SK-N-SH treated with all-trans-retinoic acid at 6 μM for 48 hours (cell line): ENCODE results near the gene ZCCHC7.
"Not testable (repeated sequence)": the region's sequence is repeated elsewhere in the genome, so short reads cannot be mapped to it uniquely, and the experiment has no call there.

Experiments
- ATAC-seq: fragments of 200-7000 bp; cut with Tn5 transposase; 3 replicates; pipeline ENCODE4 v1.9.1; 2020; ENCODE audit warnings: mild to moderate bottlenecking, moderate library complexity
- ARNTL ChIP-seq: fragments of 450-650 bp; formaldehyde crosslinking; IDR thresholded peaks from 2 replicates; pipeline ENCODE4 v1.5.0; 2020; ENCODE audit warnings: low read depth, mild to moderate bottlenecking, moderate library complexity, borderline replicate concordance
- CREB5 ChIP-seq: fragments of 250-450 bp; sonication (Bioruptor Pico); IDR thresholded peaks from 2 replicates; pipeline ENCODE4 v1.5.1; 2020; ENCODE audit warnings: low read depth, mild to moderate bottlenecking, moderate library complexity
- CSDC2 ChIP-seq: fragments of 250-450 bp; sonication (Bioruptor Pico); IDR thresholded peaks from 2 replicates; pipeline ENCODE4 v1.5.0; 2020; ENCODE audit warnings: mild to moderate bottlenecking, moderate library complexity
- CSRNP3 ChIP-seq: fragments of 250-450 bp; sonication (Bioruptor Pico); IDR thresholded peaks from 2 replicates; pipeline ENCODE4 v1.5.1; 2021; ENCODE audit warnings: mild to moderate bottlenecking, moderate library complexity
- ESRRG ChIP-seq: fragments of 250-450 bp; sonication (Bioruptor Pico); IDR thresholded peaks from 2 replicates; pipeline ENCODE4 v1.6.1; 2021; ENCODE audit warnings: mild to moderate bottlenecking
- GLIS3 ChIP-seq: fragments of 250-450 bp; sonication (Bioruptor Pico); IDR thresholded peaks from 2 replicates; pipeline ENCODE4 v1.5.0; 2020; ENCODE audit warnings: mild to moderate bottlenecking, moderate library complexity
- ISL1 ChIP-seq: fragments of 250-450 bp; sonication (Bioruptor Pico); IDR thresholded peaks from 2 replicates; pipeline ENCODE4 v2.1.2; 2022; ENCODE audit warnings: mild to moderate bottlenecking, moderate library complexity
- OSR1 ChIP-seq: fragments of 250-450 bp; sonication (Bioruptor Pico); IDR thresholded peaks from 2 replicates; pipeline ENCODE4 v1.8.0; 2022; ENCODE audit warnings: moderate library complexity, mild to moderate bottlenecking, inconsistent platforms
- POU6F1 ChIP-seq: fragments of 250-450 bp; sonication (Bioruptor Pico); IDR thresholded peaks from 2 replicates; pipeline ENCODE4 v1.8.0; 2021; ENCODE audit warnings: low read depth, mild to moderate bottlenecking, moderate library complexity, borderline replicate concordance
- SNAI2 ChIP-seq: fragments of 250-450 bp; sonication (Bioruptor Pico); IDR thresholded peaks from 2 replicates; pipeline ENCODE4 v1.5.0; 2020; ENCODE audit warnings: mild to moderate bottlenecking, moderate library complexity
- TCF4 ChIP-seq: fragments of 250-450 bp; sonication (Bioruptor Pico); IDR thresholded peaks from 2 replicates; pipeline ENCODE4 v1.8.0; 2021; ENCODE audit warnings: mild to moderate bottlenecking, moderate library complexity, borderline replicate concordance
- TOX ChIP-seq: fragments of 250-450 bp; sonication (Bioruptor Pico); IDR thresholded peaks from 2 replicates; pipeline ENCODE4 v1.8.0; 2021; ENCODE audit warnings: mild to moderate bottlenecking, moderate library complexity, borderline replicate concordance
- TSHZ2 ChIP-seq: fragments of 250-450 bp; sonication (Bioruptor Pico); IDR thresholded peaks from 2 replicates; pipeline ENCODE4 v1.5.0; 2020; ENCODE audit warnings: mild to moderate bottlenecking, moderate library complexity
- ZC3H10 ChIP-seq: fragments of 250-450 bp; sonication (Bioruptor Pico); IDR thresholded peaks from 2 replicates; pipeline ENCODE4 v1.5.1; 2021; ENCODE audit warnings: mild to moderate bottlenecking, moderate library complexity
- ZFP3 ChIP-seq: fragments of 250-450 bp; sonication (Bioruptor Pico); IDR thresholded peaks from 2 replicates; pipeline ENCODE4 v1.5.0; 2020; ENCODE audit warnings: mild to moderate bottlenecking, moderate library complexity
- ZFP30 ChIP-seq: fragments of 450-650 bp; formaldehyde crosslinking; IDR thresholded peaks from 2 replicates; pipeline ENCODE4 v1.5.0; 2022; ENCODE audit warnings: mild to moderate bottlenecking, moderate library complexity
- ZNF8 ChIP-seq: fragments of 450-650 bp; formaldehyde crosslinking; IDR thresholded peaks from 2 replicates; pipeline ENCODE4 v1.5.0; 2020; ENCODE audit warnings: mild to moderate bottlenecking, moderate library complexity

Gene ZCCHC7

GRCh38 chr9:37155601-37156000 is 35.2 kb downstream of the ZCCHC7 start:
- no peak for TF ChIP-seq TOX (CRISPR knock-in tag)
- TF ChIP-seq ZFP30 (CRISPR knock-in tag), result no peak
- TF ChIP-seq CSDC2 (CRISPR knock-in tag), result no peak
- no peak for TF ChIP-seq SNAI2
- TF ChIP-seq ZNF8 (CRISPR knock-in tag), result no peak
- ATAC-seq, result no peak

- no peak for TF ChIP-seq CSRNP3 (CRISPR knock-in tag)
- no peak for TF ChIP-seq POU6F1 (CRISPR knock-in tag)
- ATAC-seq, result no peak
Observed at GRCh38 chr9:37156205-37156604, 35.8 kb downstream of the ZCCHC7 start.

- no peak for ATAC-seq
- TF ChIP-seq TCF4 (no peak), ZFP30 (CRISPR knock-in tag) (no peak)
Observed at GRCh38 chr9:37156781-37157356, 36.5 kb downstream of the ZCCHC7 start.

GRCh38 chr9:37157726-37158377 is 37.5 kb downstream of the ZCCHC7 start:
- TF ChIP-seq ISL1 (CRISPR knock-in tag) (peak; percentile 70), SNAI2 (no peak)
- peak; percentile 73 for ATAC-seq

- ATAC-seq, result no peak
- TF ChIP-seq OSR1 (CRISPR knock-in tag) (no peak), ZFP3 (CRISPR knock-in tag) (no peak), TCF4 (no peak), GLIS3 (CRISPR knock-in tag) (no peak), TSHZ2 (CRISPR knock-in tag) (no peak), ESRRG (CRISPR knock-in tag) (no peak)
Observed at GRCh38 chr9:37163299-37163698, 42.9 kb downstream of the ZCCHC7 start.

- ATAC-seq, result not testable (repeated sequence)
Observed at GRCh38 chr9:37164335-37164734, 44.0 kb downstream of the ZCCHC7 start.

GRCh38 chr9:37165644-37166043 is 45.3 kb downstream of the ZCCHC7 start:
- ATAC-seq, result no peak
- TF ChIP-seq ARNTL (no peak), ZC3H10 (CRISPR knock-in tag) (no peak), CSDC2 (CRISPR knock-in tag) (no peak), TCF4 (no peak), ZFP3 (CRISPR knock-in tag) (no peak), ZFP30 (CRISPR knock-in tag) (no peak), SNAI2 (no peak), CREB5 (CRISPR knock-in tag) (no peak), TSHZ2 (CRISPR knock-in tag) (no peak), CSRNP3 (CRISPR knock-in tag) (no peak), GLIS3 (CRISPR knock-in tag) (no peak)
